Gastrocnemius medialis (tissue), 4 donors: Measurements from ENCODE around the gene DRC7.

Experiments
- POLR2A ChIP-seq, 2 donors: fragments of 450-650 bp; IDR thresholded peaks; one replicate each; pipeline ENCODE4 v1.6.1; 2017; ENCODE audit warnings: antibody characterized with exemption in 2 of 2, mild to moderate bottlenecking in 2 of 2, moderate library complexity in 2 of 2
- TF ChIP-seq, protein P1 (sequence below), 5 experiments: fragments of 450-650 bp in 3 of 5; fragments of 200-600 bp in 2 of 5; sonication (generic) in 2 of 5; IDR thresholded peaks in 4 of 5; conservative IDR thresholded peaks in 1 of 5; 1 replicate in 4 of 5; 2 replicates in 1 of 5; pipeline ENCODE4 v1.5.1; 2016 to 2019; ENCODE audit warnings: antibody characterized with exemption in 5 of 5, mild to moderate bottlenecking in 3 of 5, moderate library complexity in 3 of 5

DNA sequence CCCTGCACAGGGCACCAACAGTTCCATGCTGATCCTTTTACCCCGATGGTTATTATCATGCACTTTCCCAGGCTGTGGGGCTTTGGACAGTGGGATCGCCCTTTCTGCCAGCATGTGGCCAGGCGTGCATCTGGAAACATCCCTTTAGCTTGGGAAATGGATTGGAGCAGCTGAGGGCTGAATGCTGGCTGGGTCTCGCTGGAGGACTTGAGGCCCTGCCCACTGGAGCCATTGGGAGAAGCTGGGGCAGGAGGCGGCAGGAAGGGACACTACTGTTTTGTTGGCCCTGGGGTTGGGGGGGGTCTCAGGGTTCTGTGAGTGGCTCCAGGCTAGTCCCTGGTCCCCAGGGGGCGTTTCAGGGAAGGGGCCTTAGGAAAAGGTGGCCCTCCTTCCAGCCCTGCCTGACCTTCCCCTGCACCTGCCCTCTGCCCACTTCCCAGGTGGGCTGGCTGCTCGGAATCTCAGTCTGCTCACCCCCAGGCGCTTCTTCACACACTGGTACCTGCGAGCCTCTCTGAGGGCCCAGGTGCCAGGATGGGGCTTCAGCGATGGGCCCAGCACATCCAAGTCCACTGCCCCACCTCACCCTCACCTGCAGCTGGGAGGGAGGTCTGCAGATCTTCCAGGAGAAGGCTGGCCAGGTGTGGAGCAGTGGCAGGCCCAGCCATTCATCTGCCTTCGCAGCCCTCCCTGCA lies 28.1 kb upstream of the DRC7 start:
- TF ChIP-seq, protein P1, sequence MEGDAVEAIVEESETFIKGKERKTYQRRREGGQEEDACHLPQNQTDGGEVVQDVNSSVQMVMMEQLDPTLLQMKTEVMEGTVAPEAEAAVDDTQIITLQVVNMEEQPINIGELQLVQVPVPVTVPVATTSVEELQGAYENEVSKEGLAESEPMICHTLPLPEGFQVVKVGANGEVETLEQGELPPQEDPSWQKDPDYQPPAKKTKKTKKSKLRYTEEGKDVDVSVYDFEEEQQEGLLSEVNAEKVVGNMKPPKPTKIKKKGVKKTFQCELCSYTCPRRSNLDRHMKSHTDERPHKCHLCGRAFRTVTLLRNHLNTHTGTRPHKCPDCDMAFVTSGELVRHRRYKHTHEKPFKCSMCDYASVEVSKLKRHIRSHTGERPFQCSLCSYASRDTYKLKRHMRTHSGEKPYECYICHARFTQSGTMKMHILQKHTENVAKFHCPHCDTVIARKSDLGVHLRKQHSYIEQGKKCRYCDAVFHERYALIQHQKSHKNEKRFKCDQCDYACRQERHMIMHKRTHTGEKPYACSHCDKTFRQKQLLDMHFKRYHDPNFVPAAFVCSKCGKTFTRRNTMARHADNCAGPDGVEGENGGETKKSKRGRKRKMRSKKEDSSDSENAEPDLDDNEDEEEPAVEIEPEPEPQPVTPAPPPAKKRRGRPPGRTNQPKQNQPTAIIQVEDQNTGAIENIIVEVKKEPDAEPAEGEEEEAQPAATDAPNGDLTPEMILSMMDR (IDR thresholded peaks at IDR 0.05 in 4 of 5, conservative IDR thresholded peaks at IDR 0.05 in 1 of 5), result no peak
- TF ChIP-seq POLR2A (IDR thresholded peaks at IDR 0.05), result no peak
